HCT116 (cell line): ENCODE results near the gene PDK4. TPM values are rescaled to one million over a fixed set of nuclear protein-coding genes. Genes with fewer than 3 reads are reported as not detected.

Experiments
- ATAC-seq: fragments of 200-7000 bp; cut with Tn5 transposase; 2 replicates; pipeline ENCODE4 v1.9.1; 2020; ENCODE audit warnings: mild to moderate bottlenecking, moderate library complexity
- BruUV-seq: library from RNA; stranded (reverse); fragments of 400-500 nt; replicated peaks from 2 replicates; lab custom pipeline; 2021; lab: Mats Ljungman, UMichigan
- CTCF ChIA-PET: fragments of 300-600 bp; sonication (Branson Sonifier 250); formaldehyde crosslinking; loops from one replicate; lab custom pipeline; 2021; ENCODE audit warnings: antibody characterized with exemption; lab: Charles Lee
- POLR2A ChIA-PET: fragments of 300-600, 350-600 bp; sonication (Branson Sonifier 250); formaldehyde crosslinking; loops from one replicate; lab custom pipeline; 2021; ENCODE audit warnings: antibody characterized with exemption; lab: Charles Lee
- RAD21 ChIA-PET, 2 experiments: fragments of 300-600 bp; sonication (Branson Sonifier 250); formaldehyde crosslinking; loops; one replicate each; lab custom pipeline; 2023; ENCODE audit warnings: low total read pairs in 2 of 2; ENCODE audit not compliant: uncharacterized antibody in 2 of 2, unreplicated experiment in 2 of 2, low non-redundant PET in 1 of 2; lab: Charles Lee
- DNase-seq: peaks from one replicate; pipeline ENCODE4 v3.0.0-alpha.2; 2010; ENCODE audit warnings: low read depth, low spot score
- H2AFZ ChIP-seq: fragments of 200-600 bp; shearing (Covaris generic), sonication (generic); 2 replicates; pipeline ENCODE4 v1.6.1; 2017; ENCODE audit warnings: low read depth, mixed run types, mixed read lengths, antibody characterized with exemption, low read length; ENCODE audit not compliant: poor library complexity, severe bottlenecking
- H3K27ac ChIP-seq: 2 replicates; pipeline ENCODE4 v1.5.1; 2012; ENCODE audit warnings: low read depth, low read length
- H3K27me3 ChIP-seq: fragments of 200-600 bp; sonication (generic); 2 replicates; pipeline ENCODE4 v1.6.1; 2016; ENCODE audit warnings: mixed run types, low read length, mixed read lengths; ENCODE audit not compliant: insufficient read depth
- H3K36me3 ChIP-seq, 2 experiments: fragments of 200-500 bp in 1 of 2; fragments of 200-600 bp in 1 of 2; sonication (Bioruptor generic) in 1 of 2; sonication (generic) in 1 of 2; 2 replicates each; pipeline versions ENCODE4 v1.5.1 to v1.6.1; 2014 to 2016; ENCODE audit warnings: low read length in 2 of 2, inconsistent platforms in 1 of 2, mixed read lengths in 1 of 2, mixed run types in 1 of 2; ENCODE audit not compliant: insufficient read depth in 2 of 2, control insufficient read depth in 1 of 2
- H3K4me1 ChIP-seq, 2 experiments: fragments of 200-600 bp in 1 of 2; sonication (generic) in 1 of 2; 2 replicates each; pipeline versions ENCODE4 v1.5.1 to v1.6.1; 2012 to 2017; ENCODE audit warnings: low read length in 2 of 2, inconsistent platforms in 1 of 2, mild to moderate bottlenecking in 1 of 2, mixed read lengths in 1 of 2, mixed run types in 1 of 2, moderate library complexity in 1 of 2; ENCODE audit not compliant: insufficient read depth in 2 of 2, control insufficient read depth in 1 of 2
- H3K4me2 ChIP-seq: fragments of 200-600 bp; sonication (generic); 2 replicates; pipeline ENCODE4 v1.6.1; 2017; ENCODE audit warnings: mixed run types, low read length, mixed read lengths
- H3K4me3 ChIP-seq, 2 experiments: fragments of 200-600 bp in 1 of 2; sonication (generic) in 1 of 2; replicated peaks in 1 of 2; 2 replicates each; pipeline ENCODE4 v1.5.1; 2011 to 2016; ENCODE audit warnings: low read length in 2 of 2, control low read depth in 1 of 2, low read depth in 1 of 2, mild to moderate bottlenecking in 1 of 2, mixed read lengths in 1 of 2, mixed run types in 1 of 2
- H3K79me2 ChIP-seq: fragments of 200-600 bp; sonication (generic); 2 replicates; pipeline ENCODE4 v1.6.1; 2017; ENCODE audit warnings: mild to moderate bottlenecking, mixed run types, low read length, moderate library complexity, mixed read lengths; ENCODE audit not compliant: insufficient read depth
- H3K9ac ChIP-seq: fragments of 200-600 bp; sonication (generic); 2 replicates; pipeline ENCODE4 v1.6.1; 2016; ENCODE audit warnings: low read length, mixed read lengths
- H3K9me2 ChIP-seq: fragments of 200-600 bp; sonication (generic), shearing (Covaris generic); 2 replicates; pipeline ENCODE4 v1.6.1; 2017; ENCODE audit warnings: mixed run types, mild to moderate bottlenecking, moderate library complexity; ENCODE audit not compliant: insufficient read depth
- H3K9me3 ChIP-seq, 2 experiments: fragments of 200-500 bp in 1 of 2; fragments of 200-600 bp in 1 of 2; sonication (Bioruptor generic) in 1 of 2; sonication (generic) in 1 of 2; 2 replicates each; pipeline ENCODE4 v1.6.1; 2014 to 2017; ENCODE audit warnings: low read length in 2 of 2, mixed read lengths in 2 of 2, inconsistent platforms in 1 of 2, low read depth in 1 of 2, mild to moderate bottlenecking in 1 of 2, mixed run types in 1 of 2, moderate library complexity in 1 of 2; ENCODE audit not compliant: control insufficient read depth in 1 of 2, insufficient read depth in 1 of 2
- H4K20me1 ChIP-seq: fragments of 200-600 bp; sonication (generic), shearing (Covaris generic); 2 replicates; pipeline ENCODE4 v1.6.1; 2017; ENCODE audit warnings: mixed run types, mild to moderate bottlenecking, moderate library complexity; ENCODE audit not compliant: insufficient read depth
- ATF3 ChIP-seq: IDR thresholded peaks from 2 replicates; pipeline ENCODE4 v1.6.1; 2012
- ELF1 ChIP-seq: IDR thresholded peaks from 2 replicates; pipeline ENCODE4 v1.6.1; 2012; ENCODE audit warnings: low read depth, borderline replicate concordance
- JUND ChIP-seq: IDR thresholded peaks from 2 replicates; pipeline ENCODE4 v1.6.1; 2012
- SRF ChIP-seq: IDR thresholded peaks from 2 replicates; pipeline ENCODE4 v1.6.1; 2012; ENCODE audit warnings: low read depth
- ZBTB33 ChIP-seq: IDR thresholded peaks from 2 replicates; pipeline ENCODE4 v1.6.1; 2011; ENCODE audit warnings: mild to moderate bottlenecking, low read length, moderate library complexity; ENCODE audit not compliant: insufficient replicate concordance; ENCODE audit errors: extremely low read depth
- intact Hi-C: fragments of 100-400 bp; cut with micrococcal nuclease; formaldehyde crosslinking; loops from 2 replicates; pipeline ENCODE4 v1.10.0; 2022
- total RNA-seq: library from RNA; stranded (reverse); gene quantifications from one replicate; pipeline ENCODE4 v1.2.1, GENCODE V29; 2021; ENCODE audit not compliant: unreplicated experiment

PDK4 gene
- total RNA-seq, 1 experiment from 2014 or later: 2.1 TPM

GRCh38 chr7:95534796-95535195, 61.5 kb downstream of the PDK4 start:
- CTCF ChIA-PET: no interaction called here
- H3K36me3 ChIP-seq: no peaks in the 10 kb centered on the region
- H3K4me2 ChIP-seq: no peak overlapping the region
- no peaks in the 10 kb centered on the region for H4K20me1 ChIP-seq
- RAD21 ChIA-PET: no interaction called here
- H2AFZ ChIP-seq: no peak overlapping the region
- no peak for ATAC-seq
- intact Hi-C loops: no loop called here
- TF ChIP-seq ELF1 (no peak), ATF3 (no peak), JUND (no peak), SRF (no peak), ZBTB33 (no peak)
- H3K27me3 ChIP-seq: no peaks in the 10 kb centered on the region
- no peaks in the 10 kb centered on the region for H3K9me2 ChIP-seq
- no peaks in the 10 kb centered on the region for H3K9me3 ChIP-seq
- no peak overlapping the region for H3K4me3 ChIP-seq
- BruUV-seq: no TSS peak
- no peak overlapping the region for H3K27ac ChIP-seq
- no peak for DNase-seq
- H3K79me2 ChIP-seq: no peaks in the 10 kb centered on the region
- POLR2A ChIA-PET: no interaction called here
- H3K4me1 ChIP-seq: no peaks in the 10 kb centered on the region
- H3K9ac ChIP-seq: no peak overlapping the region

Other genes with a start within 250 kb of the PDK4 start
- 2.6 TPM for gene PON3, start 200.1 kb downstream of the PDK4 start, total RNA-seq
- 44.0 TPM for gene PON2, start 161.5 kb downstream of the PDK4 start, total RNA-seq
- 0.12 TPM for gene ASB4, start 110.6 kb downstream of the PDK4 start, total RNA-seq
- gene DYNC1I1, start 176.0 kb upstream of the PDK4 start, total RNA-seq: not detected